Measurements from ENCODE around the gene PDLIM5.
"Not testable (repeated sequence)": the region's sequence is repeated elsewhere in the genome, so short reads cannot be mapped to it uniquely, and the experiment has no call there.

Gene PDLIM5, protein sequence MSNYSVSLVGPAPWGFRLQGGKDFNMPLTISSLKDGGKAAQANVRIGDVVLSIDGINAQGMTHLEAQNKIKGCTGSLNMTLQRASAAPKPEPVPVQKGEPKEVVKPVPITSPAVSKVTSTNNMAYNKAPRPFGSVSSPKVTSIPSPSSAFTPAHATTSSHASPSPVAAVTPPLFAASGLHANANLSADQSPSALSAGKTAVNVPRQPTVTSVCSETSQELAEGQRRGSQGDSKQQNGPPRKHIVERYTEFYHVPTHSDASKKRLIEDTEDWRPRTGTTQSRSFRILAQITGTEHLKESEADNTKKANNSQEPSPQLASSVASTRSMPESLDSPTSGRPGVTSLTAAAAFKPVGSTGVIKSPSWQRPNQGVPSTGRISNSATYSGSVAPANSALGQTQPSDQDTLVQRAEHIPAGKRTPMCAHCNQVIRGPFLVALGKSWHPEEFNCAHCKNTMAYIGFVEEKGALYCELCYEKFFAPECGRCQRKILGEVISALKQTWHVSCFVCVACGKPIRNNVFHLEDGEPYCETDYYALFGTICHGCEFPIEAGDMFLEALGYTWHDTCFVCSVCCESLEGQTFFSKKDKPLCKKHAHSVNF

DNA sequence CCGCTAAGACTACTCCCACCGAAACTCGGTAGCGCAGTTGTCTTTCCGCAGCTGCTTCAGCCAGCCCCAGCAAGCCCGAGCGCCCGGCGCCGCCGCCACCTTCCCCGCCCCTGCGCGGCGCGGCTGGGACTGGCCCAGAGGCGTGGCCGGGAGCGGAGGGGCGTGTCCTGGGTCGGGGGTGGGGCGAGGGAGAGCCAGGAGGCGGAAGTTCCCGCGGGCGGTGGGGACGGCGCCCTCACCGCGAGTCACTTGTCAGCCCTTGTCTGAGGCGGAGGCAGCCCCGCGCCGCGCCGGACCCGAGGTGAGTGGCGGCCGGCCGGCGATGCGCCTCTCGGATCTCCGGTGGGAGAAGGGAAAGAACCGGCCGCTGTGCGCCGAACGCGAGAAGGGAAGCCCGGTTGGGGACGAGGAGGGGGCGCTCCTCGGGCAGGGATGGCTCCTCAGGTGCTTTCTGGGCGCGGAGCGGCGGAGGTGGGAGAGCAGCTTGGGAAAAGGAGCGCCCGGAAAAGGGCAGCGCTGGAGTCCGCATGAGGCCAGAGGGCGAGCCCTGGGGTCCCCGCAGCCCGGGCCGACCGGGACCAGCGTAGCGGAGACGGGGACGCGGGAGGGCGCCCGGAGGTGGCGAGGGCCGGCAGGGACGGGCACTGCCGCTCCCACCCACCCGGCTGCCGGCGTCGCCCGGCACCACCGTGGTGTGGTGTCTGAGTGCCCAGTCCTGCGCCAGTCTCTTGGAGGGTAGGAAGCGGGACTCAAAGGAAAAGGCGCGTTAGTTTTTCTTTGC is at the start of gene PDLIM5:
Gene PDLIM5, plus strand, starts transcription at position 248 of the 781 bp plus-strand sequence. CDS start 3,347 bp downstream, outside the sequence.
- peak; percentile 84 for DNase-seq (ENCODE audit: low read depth)

DNA sequence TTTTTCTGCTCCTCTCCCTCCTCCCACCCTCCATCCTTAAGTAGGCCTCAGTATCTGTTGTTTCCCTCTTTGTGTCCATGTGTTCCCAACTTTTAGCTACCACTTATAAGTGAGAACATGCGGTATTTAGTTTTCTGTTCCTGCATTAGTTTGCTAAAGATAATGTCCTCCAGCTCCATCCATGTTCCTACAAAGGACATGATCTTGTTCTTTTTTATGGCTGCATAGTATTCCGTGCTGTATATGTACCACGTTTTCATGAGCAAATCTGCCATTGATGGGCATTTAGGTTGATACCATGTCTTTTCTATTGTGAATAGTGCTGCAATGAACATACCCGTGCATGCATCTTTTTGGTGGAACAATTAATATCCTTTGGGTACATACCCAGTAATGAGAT is 49.3 kb upstream of the PDLIM5 start:
- DNase-seq (ENCODE audit: low read depth): not testable (repeated sequence)

DNA sequence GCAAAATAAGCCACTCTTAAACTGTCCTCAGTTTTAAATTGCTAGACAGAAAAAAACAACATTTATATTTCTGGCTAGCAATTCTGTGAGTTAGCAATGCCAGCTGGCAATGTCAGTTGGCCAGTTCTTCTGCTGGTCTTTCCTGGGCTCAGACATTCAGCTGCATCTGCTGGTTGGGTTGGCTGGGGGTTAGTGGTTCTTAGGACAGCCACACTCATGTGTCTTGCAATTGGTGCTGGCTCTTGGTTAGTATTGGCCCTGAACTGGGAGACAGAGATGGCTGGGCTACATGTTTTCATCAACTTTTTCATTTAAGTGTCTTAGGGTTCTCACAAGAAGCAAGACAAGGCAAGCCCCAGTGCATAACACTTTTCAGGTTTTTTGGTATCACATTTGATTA is 48.0 kb upstream of the PDLIM5 start:
- no peak for DNase-seq (ENCODE audit: low read depth)

DNA sequence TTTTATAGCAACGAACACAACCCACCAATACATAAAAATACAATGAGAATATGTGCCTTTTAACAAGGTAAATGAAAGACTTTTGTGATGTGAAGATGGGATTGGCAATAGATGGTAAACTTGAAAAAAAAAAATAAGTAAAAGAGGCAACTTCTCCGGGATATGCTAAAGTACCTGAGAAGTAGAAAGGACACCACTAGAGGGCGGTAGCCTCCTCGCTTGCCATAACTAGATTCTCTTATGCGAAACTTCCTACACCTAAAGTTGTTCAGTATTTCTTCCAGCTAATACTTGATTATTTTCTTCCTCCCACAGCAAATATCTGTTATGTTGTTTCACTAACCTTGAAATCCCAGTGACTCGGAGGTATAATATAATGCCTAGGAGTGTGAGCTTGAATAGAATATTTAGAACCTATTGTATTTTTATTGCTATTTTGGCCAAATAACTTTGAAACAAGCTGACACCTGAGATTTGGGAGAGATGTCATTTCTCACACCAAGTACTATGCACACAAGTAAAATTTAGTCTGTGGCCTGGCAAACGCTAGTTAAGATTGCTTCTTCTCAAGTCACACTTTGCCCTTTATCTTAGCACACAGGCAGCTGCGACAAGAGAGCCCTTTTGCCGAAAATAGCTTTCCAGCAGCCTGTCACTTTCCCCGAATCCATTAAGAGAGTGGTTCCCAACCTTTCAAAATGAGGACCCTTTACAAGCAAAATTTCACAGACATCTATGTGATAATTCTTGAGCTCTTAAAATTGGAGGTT is 44.9 kb upstream of the PDLIM5 start:
- DNase-seq (ENCODE audit: low read depth): peak; percentile 74

DNA sequence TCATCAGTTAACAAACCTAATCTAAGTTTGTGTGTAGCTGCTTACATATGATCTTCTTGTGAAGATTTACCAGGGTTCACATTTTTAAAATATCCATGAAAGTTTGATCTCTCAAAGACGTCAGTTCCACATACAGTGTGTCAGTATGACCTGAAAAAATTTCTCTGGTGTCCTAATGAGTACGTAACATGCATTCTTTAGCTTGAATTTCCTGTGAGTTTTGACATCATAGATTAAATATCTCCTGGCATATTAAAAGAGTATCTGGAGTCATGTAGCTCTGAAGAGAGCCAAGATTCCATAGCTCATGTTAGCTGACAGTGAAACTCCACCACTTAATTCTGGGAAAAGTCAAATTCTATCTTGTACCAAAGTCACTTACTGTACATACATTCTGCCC is 43.9 kb upstream of the PDLIM5 start:
- no peak for DNase-seq (ENCODE audit: low read depth)

DNA sequence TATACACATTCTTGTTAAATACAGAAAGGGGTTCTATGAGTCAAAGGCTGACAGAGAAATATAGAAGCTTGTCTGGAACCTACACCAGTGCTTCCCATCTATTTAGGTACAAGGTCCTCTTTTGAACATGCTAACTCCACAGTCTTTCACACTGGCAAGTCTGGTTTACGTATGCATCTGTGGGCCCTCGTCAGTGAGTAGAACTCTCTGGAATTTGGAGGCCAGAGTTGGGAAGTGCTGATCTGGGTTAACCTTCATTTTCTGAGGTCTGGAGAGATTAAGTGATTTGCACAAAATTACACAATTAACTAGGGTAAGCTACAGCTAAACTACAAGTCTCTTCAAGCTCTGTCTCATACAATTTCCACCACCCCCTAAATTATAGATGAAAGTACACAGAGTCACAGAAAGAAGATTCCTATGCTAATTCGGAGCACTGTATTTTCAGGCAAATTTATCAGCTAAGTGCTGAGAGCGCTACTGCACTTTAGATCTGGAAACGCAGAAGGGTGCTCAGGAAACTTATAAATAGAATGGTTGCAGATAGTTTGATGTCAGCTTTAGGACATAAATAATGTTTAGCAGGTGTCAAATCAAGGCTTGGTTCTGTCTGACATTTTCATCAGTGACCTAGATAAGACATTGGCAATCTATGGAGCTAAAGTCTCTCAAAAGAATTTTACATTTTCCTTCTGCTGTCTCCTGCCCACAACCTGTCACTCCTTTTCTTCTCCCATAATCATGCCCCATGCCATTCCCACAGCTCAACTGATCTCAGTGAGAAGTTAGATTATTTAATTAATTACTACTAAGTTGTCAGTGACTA is 43.0 kb upstream of the PDLIM5 start:
- no peak for DNase-seq (ENCODE audit: low read depth)

DNA sequence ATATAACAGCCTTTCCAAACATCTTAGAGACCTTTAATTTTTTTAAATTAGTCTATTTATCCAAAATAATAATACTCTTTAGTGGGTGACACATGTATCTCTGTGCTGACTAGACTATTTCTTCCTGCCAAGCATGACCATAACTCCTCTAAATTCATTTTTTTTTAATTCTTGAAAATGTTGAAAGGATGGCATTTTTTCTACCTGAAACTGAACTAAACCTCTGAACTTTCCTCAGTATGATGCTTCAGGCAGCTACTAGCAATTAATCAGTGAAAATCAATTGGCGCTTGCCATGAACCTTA is 42.4 kb upstream of the PDLIM5 start:
- no peak for DNase-seq (ENCODE audit: low read depth)

DNA sequence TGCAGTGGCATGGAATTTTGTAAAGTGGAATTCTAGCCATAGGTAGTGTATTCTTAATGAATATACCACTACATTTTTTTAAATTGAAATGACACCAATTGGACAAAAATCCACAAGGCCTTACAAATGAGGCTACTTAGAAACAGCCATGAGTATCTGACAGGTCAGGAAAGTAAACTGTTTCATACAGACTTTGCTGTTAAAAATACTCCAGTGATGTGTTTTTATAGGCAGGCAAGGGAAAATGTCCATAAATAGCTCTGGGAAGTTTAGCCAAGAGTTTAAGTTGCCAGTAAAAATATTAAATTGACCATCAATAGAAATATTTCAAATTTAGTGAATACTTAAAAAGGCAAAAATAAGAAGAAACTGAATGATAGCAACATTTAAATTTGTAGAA is 41.8 kb upstream of the PDLIM5 start:
- DNase-seq (ENCODE audit: low read depth): peak; percentile 65

DNA sequence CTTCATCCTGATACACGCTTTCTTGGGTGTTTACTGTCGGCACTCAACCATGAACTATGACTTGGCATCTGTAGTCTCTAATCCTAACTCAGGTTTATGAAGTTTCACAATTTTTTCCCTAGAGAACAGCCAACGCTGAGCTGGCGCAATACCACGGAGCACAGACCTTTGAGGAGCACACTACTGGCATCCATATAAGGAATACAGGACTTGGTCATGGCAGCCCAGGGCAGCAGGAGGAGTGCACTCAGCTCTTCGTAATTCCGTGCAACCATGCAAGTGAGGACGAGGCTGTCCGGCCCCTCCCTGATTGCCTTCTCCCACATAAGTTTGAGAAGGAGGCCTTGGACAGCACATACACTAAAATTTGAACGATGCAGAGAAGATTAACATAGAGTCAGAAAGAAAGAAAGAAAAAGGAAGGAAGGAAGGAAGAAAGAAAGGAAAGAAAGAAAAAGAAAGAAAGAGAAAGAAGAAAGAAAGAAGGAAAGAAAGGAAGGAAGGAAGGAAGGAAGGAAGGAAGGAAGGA is 41.0 kb upstream of the PDLIM5 start:
- DNase-seq (ENCODE audit: low read depth): peak; percentile 93

DNA sequence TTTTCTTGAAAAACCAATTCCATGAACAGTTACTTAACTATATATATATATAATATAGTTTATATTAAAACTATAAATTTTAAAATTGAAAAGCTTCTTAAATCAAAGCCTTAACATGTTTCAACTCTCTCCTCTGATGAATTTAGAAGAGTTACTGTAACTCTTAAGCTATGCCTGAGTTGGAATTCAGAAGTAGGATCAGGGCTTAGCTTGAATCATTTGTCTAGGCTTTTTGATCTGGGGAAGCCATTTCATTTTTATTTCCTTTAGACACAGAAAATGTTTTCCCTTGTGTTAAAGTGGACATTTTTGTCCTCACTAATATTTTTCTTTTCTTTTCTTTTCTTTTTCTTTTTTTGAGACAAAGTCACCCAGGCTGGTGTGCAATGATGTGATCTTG is 40.4 kb upstream of the PDLIM5 start:
- no peak for DNase-seq (ENCODE audit: low read depth)

DNA sequence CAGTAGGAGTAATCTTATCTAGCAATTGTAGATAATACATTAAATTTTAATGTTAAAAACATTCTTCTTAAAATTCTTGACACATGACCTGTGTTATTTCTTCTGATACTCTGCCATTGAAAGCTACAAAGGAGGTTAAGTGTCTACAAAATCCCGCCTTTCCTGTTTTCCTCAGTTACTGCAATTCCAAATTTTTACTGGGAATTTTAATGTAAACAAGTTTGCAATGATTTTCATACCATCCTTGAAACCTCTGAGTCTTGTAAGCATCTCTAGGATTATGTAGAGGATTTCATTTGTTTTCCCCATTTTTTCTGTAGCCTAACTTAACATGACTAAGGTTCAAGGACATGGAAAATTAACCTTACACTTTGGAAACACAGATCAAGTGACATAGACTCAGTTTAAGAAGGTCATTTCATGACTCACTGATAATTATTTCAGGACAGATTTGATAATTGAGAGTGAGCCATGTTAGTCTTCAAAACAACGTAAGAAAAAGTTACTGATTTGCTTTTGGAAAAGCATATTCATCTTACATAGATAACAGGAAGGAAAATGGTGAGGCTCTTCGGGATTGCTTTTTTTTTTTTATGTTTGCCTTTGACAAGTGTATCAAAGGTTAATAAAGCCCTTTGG is 39.6 kb upstream of the PDLIM5 start:
- no peak for DNase-seq (ENCODE audit: low read depth)

DNA sequence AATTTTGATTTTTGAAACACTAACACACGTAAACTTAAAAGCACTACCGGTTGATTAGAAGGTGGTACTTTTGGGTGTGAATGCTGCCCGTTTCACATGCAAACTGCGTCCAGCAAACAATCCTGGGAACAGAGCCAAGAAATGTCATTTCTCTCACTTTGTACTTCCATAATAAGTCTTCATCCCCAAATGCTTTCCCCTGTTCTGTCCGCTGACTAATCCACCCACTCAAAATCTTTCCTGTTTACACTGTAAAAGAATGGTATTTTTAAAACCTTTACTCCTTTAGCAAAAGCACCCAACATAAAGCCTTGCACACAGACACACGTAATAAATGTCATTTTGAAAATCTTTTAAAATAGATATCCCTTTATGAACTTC is 39.1 kb upstream of the PDLIM5 start:
- no peak for DNase-seq (ENCODE audit: low read depth)

DNA sequence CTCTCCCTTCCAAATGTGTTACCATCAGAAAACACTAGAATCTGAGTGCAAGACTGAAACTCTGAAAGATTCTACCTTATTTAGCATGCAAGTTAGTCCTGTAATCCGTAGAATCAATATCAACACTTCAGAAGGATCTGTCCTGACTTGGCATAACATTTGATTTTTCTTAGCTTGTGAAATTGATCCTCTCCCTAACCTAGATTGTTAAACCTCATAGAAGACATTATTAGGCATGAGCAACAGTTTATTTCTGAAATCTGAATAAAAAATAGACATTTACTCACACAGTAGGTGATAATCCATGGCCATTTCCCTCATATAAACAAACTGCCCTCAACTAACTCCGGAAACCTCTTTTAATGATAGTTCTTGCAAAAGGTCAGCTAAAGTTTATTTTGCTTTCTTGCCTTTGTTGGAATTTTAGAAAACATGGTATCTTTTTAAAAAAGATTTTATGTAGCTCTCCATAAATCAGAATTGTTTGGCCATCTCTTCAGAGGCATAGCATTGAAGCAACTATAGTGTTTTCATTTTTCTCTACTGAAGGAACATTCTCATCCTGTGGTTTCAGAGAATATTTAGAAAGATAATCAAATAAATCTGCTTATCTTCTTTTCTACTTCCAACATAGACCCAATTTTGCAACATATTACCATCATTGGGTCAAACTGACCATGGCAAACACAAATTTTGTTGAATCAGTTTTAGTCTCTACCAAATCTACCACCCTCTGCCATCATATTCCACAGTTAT is 38.5 kb upstream of the PDLIM5 start:
- no peak for DNase-seq (ENCODE audit: low read depth)

DNA sequence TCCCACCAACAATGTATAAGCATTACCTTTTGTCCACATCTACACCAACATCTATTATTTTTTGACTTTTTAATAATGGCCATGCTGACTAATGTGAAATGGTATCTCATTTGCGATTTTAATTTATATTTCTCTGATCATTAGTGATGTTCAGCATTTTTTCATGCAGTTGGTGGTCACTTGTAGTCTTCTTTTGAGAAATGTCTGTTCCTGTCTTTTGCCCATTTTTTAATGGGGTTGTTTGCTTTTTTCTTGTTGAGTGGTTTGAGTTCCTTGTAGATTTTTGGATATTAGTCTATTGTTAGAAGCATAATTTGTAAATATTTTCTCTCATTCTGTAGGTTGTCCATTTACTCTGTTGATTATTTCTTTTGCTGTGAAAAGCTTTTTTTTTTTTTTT is 36.8 kb upstream of the PDLIM5 start:
- DNase-seq (ENCODE audit: low read depth): no peak

DNA sequence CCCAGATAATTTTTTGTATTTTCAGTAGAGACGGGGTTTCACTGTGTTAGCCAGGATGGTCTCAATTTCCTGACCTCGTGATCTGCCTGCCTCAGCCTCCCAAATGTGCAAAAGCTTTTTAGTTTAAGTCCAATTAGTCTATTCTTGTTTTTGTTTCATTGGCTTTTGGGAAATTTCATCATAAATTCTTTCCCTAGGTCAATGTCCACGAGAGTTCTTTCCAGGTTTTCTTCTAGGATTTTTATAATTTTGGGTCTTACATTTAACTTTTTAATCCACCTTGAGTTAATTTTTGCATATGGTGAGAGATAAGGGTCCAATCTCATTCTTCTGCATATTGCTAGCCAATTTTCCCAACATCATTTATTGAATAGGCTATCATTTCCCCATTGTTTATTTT is 36.3 kb upstream of the PDLIM5 start:
- no peak for DNase-seq (ENCODE audit: low read depth)

DNA sequence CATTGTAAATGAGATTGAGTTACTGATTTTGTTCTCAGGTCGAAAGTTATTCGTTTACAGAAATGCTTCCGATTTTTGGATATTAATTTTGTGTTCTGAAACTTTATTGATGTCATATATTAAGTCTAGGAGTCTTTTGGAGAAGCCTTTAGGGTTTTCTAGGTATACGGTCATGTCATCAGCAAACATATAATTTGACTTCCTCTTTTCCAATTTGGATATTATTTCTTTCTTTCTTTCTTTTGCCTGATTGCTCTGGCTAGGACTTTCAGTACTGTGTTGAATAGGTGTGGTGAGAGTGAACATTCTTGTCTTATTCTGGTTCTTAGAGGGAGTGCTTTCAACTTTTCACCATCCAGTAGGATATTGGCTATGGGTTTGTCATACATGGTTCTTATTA is 35.4 kb upstream of the PDLIM5 start:
- no peak for DNase-seq (ENCODE audit: low read depth)

DNA sequence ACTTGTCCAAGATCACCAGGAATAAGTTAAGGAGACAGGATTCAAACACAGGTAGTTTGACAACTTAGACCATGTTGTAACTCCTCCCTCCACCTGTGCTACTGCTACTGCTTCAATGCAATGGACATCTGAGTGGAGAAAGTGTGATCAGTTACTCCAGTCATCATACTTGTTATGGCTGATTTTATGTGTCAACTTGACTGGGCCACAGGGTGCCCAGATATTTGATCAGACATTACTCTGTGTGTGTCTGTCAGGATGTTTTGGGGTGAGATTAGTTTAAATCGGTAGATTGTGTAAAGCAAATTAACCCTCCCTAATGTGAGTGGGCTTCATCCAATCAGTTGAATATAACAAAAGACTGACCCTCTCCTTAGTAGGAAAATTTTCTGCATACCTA is 34.8 kb upstream of the PDLIM5 start:
- DNase-seq (ENCODE audit: low read depth): no peak

DNA sequence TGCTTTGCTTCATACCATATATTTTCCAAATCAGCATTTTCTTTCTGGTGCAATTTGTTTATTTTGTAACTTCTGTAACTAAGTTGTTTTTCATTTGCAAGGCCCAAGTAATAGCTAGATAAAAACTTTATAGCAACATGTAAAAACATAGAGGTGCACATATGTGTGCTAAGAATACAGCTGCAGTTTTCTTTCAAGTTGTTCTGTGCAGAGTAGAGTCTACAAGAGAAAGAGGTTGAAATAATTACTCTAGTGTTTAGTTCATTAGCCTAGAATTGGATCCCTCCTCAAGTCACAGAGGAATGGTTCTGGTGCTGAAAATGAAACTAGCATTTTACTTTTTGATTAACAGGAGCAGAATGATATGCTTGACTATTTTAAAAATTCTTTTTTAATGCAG is 32.2 kb upstream of the PDLIM5 start:
- no peak for DNase-seq (ENCODE audit: low read depth)

DNA sequence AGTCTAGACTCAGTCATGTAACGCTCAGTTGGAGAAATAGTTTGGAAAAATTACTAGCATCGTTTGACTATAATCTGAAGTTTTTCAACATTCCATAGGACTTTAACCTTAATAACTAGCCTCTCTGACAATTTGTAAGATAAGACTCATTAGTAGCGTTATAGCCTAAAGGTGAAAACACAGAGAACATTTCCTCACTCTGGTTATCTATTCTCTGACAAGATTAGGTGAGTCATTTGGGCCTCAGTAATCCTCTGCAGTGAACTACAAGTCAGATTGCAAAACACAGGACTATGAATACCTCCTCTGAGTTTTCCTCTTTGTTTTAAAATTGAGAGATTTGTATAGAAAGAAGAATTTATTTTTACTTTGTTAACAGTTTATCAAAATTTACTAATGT is 31.8 kb upstream of the PDLIM5 start:
- DNase-seq (ENCODE audit: low read depth): no peak

DNA sequence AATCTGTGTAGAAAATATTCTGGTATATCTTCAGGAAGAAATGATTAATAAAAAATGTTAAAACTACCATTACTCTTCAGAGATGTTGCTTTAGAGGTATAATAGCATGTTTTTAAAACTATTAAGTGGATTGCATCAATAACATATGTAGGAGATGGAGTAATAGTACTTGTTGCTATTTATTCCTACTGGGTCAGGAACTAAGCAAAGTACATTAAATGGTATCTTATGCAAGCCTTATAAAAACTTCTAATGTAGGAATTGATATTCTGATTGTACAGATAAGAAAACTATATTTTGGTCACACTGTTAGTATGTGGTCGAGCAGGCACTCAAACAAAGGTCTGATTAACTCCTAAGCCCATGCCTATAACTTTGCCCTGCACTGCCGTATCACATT is 31.4 kb upstream of the PDLIM5 start:
- DNase-seq (ENCODE audit: low read depth): no peak

Measured in stromal cell of bone marrow (primary cell).